ENCODE data around the gene METTL1. TPM values are rescaled to one million over a fixed set of nuclear protein-coding genes. Genes with fewer than 3 reads are reported as not detected.

METTL1 gene
- 5.9 TPM in 2 replicates for total RNA-seq

GRCh38 chr12:57771873-57772428 lies at the start of gene METTL1:
Gene METTL1 (minus strand): TSS chr12:57772105. CDS start chr12:57772083, 22 bp downstream.

GRCh38 chr12:57782608-57783465 lies 10.9 kb upstream of the METTL1 start, which contains the start of gene TSFM:
Gene TSFM (plus strand): TSS chr12:57782787. CDS start chr12:57782802, 15 bp downstream.

GRCh38 chr12:57772429-57773322 lies 771 bp upstream of the METTL1 start, which contains the start of gene EEF1AKMT3:
Gene EEF1AKMT3 (plus strand): TSS chr12:57772614. CDS start chr12:57772725, 111 bp downstream.

GRCh38 chr12:57766464-57767304 lies 5.2 kb downstream of the METTL1 start, which contains the start of gene CYP27B1:
Gene CYP27B1 (minus strand): TSS chr12:57767078. CDS start chr12:57767041, 37 bp downstream.

GRCh38 chr12:57754411-57755193 lies 17.3 kb downstream of the METTL1 start, which contains the start of gene MARCHF9:
Gene MARCHF9 (plus strand): TSS chr12:57755103. CDS start chr12:57755529, 426 bp downstream.

GRCh38 chr12:57751788-57752667 lies 19.9 kb downstream of the METTL1 start, which contains the start of gene CDK4:
Gene CDK4 (minus strand): TSS chr12:57752310. CDS start chr12:57751717, 593 bp downstream.

GRCh38 chr12:57744777-57745484 lies 27.0 kb downstream of the METTL1 start, which contains the start of gene TSPAN31:
Gene TSPAN31 (plus strand): TSS chr12:57745039. CDS start chr12:57745155, 116 bp downstream.

GRCh38 chr12:57738661-57739237 lies 33.2 kb downstream of the METTL1 start, which contains the start of gene AGAP2:
Gene AGAP2 (minus strand): TSS chr12:57738742. CDS start chr12:57738246, 496 bp downstream.

Small RNA genes within 50 kb of the gene (small RNA-seq; reads per million reads assigned to genes)
- gene RNU6-1083P, result not detected

Other genes starting within 250 kb of the METTL1 start
- 9.3 and 12.7 TPM in 2 replicates for gene MBD6, start 249.3 kb downstream of the METTL1 start, total RNA-seq
- gene DCTN2, start 224.9 kb downstream of the METTL1 start, total RNA-seq, result 145 and 151 TPM in 2 replicates
- gene KIF5A, start 222.1 kb downstream of the METTL1 start, total RNA-seq, result not detected in 2 replicates
- 9.1 and 9.6 TPM in 2 replicates for gene PIP4K2C, start 180.9 kb downstream of the METTL1 start, total RNA-seq
- gene DTX3, start 167.3 kb downstream of the METTL1 start, total RNA-seq, result 0.48 and 1.3 TPM in 2 replicates
- gene ARHGEF25, start 160.7 kb downstream of the METTL1 start, total RNA-seq, result 0.10 and 0.98 TPM in 2 replicates
- not detected in 2 replicates for gene B4GALNT1, start 138.9 kb downstream of the METTL1 start, total RNA-seq
- gene OS9, start 78.0 kb downstream of the METTL1 start, total RNA-seq, result 182 and 199 TPM in 2 replicates
- gene AGAP2, start 33.4 kb downstream of the METTL1 start, total RNA-seq, result 0.29 and 0.33 TPM in 2 replicates
- 33.3 and 47.4 TPM in 2 replicates for gene TSPAN31, start 27.1 kb downstream of the METTL1 start, total RNA-seq
- 215 and 222 TPM in 2 replicates for gene CDK4, start 19.8 kb downstream of the METTL1 start, total RNA-seq
- gene MARCHF9, start 17.0 kb downstream of the METTL1 start, total RNA-seq, result 2.7 and 7.5 TPM in 2 replicates
- gene CYP27B1, start 5.0 kb downstream of the METTL1 start, total RNA-seq, result under 0.01 and 0.67 TPM in 2 replicates
- 8.8 and 10.5 TPM in 2 replicates for gene EEF1AKMT3, start 509 bp upstream of the METTL1 start, total RNA-seq
- 15.7 and 17.4 TPM in 2 replicates for gene TSFM, start 10.7 kb upstream of the METTL1 start, total RNA-seq
- 0.98 and 1.1 TPM in 2 replicates for gene AVIL, start 46.6 kb upstream of the METTL1 start, total RNA-seq
- 81.9 and 99.9 TPM in 2 replicates for gene CTDSP2, start 74.6 kb upstream of the METTL1 start, total RNA-seq
- gene ATP23, start 169.5 kb upstream of the METTL1 start, total RNA-seq, result 5.1 and 5.6 TPM in 2 replicates

Data from vein endothelial cell (primary cell).